ENCODE data around the gene LRCOL1.

DNA sequence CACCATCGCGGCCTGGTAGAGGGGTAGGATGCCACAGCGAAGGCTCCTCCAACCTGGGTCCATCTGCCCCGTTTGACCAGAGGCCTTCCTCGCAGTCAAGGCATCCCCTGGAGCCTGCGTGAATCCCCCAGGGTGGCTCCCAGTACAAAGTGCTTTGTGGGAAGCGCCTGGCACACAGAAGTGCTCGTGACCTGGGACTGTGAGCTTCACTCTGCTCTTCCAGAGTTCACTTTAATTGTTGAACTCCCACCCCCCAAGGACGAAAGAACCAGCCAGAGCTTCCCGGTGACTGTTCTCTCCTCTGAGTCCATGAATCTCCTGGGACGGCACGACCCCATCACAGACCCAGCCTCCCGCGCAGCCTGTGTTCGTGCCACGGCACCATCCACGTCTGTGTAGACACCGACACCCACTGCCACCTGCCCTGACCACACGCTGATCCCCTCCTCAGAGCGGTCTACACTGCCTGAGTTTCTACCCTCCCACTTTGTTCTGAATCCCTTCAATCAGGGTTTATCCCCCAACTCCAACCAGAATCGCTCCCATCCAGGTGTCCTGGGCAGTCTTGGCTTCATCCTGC, 24.1 kb upstream of the LRCOL1 start:
- TF ChIP-seq, protein P1, sequence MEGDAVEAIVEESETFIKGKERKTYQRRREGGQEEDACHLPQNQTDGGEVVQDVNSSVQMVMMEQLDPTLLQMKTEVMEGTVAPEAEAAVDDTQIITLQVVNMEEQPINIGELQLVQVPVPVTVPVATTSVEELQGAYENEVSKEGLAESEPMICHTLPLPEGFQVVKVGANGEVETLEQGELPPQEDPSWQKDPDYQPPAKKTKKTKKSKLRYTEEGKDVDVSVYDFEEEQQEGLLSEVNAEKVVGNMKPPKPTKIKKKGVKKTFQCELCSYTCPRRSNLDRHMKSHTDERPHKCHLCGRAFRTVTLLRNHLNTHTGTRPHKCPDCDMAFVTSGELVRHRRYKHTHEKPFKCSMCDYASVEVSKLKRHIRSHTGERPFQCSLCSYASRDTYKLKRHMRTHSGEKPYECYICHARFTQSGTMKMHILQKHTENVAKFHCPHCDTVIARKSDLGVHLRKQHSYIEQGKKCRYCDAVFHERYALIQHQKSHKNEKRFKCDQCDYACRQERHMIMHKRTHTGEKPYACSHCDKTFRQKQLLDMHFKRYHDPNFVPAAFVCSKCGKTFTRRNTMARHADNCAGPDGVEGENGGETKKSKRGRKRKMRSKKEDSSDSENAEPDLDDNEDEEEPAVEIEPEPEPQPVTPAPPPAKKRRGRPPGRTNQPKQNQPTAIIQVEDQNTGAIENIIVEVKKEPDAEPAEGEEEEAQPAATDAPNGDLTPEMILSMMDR (conservative IDR thresholded peaks at IDR 0.05; ENCODE audit: low read depth in 2 of 2): no peak
- TF ChIP-seq EZH2 (IDR thresholded peaks at IDR 0.05; ENCODE audit: low read depth, unreplicated experiment) (no peak), NANOG (IDR thresholded peaks at IDR 0.05; ENCODE audit: borderline replicate concordance) (no peak), CREB1 (CRISPR knock-in tag; IDR thresholded peaks at IDR 0.05; ENCODE audit: low read depth) (no peak)
